ENCODE data around the gene SETD5. TPM values are rescaled to one million over a fixed set of nuclear protein-coding genes. Genes with fewer than 3 reads are reported as not detected.

SETD5 gene
- total and polyA plus RNA-seq, 2 of the 8 experiments (the other 6 are each of a cell fraction or from before 2014, with no cell fraction given): 108 to 234 TPM

DNA sequence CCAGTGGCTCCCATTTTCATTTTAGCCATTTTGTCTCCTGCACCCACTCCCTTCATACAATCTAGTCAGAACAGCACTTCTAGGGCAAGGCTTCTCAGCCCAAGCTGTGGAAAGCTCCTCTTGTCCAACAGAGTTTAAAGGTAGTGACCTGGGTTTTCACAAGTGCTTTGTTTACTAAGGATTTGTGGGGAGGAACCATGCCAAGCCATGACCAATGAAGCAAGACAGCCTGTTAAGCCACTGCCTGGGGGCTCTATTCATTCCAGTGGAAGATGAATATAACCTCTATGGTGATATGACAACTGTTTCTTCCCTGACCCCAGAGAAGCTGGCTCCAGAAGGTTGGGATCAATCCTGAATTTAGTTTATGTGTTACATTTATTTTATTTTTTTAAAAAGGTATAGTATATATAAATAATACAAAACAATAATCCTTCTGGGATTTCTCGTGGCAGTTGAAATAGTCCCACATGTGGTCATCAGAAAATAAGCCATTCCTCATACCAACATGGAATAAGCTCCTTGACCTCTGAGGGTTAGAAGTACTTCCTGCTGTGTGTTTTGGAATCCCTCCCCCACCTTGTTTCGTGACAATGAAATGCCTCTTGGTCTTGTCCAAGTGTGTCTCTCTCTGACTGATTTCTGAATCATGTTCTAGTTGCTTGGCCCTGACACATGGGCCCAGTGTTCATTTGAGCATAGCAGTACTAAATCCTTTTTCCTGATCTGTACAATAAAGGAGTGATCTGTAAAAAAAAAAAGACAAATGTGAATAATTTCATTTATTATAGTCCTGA is 47.9 kb upstream of the SETD5 start:
- ChIA-PET CTCF (ENCODE audit: partially characterized antibody) (interaction anchor here (0.5 to 1.7 kb wide), 7 partner anchors 11 to 378 kb away, joined by 3 to 5 read pairs (median 4); no protein-coding TSS in a partner anchor), POLR2A (ENCODE audit: partially characterized antibody) (interaction anchor here (1.4 to 3.6 kb wide), 3 partner anchors 14 to 48 kb away, joined by 4 to 18 read pairs (median 16); partner anchors contain the start of genes SETD5 and THUMPD3)
- peaks cover 10 to 30% (median 16%) of the 10 kb centered on the region in 4 experiments for H3K4me1 ChIP-seq (replicated peaks in 1 of 4; ENCODE audit: control insufficient read depth in 3 of 4, insufficient read depth in 4 of 4, low read length in 3 of 4)
- H2BK120ac ChIP-seq (replicated peaks; ENCODE audit: low read depth, low read length): no peak overlapping the region
- TF ChIP-seq KDM4A (IDR thresholded peaks at IDR 0.05; ENCODE audit: low read depth, low read length, severe bottlenecking) (no peak), RBBP5 (IDR thresholded peaks at IDR 0.05; ENCODE audit: borderline replicate concordance, low read depth, low read length) (no peak), CHD2 (IDR thresholded peaks at IDR 0.05; ENCODE audit: low read length) (no peak), FOSL1 (IDR thresholded peaks at IDR 0.05; ENCODE audit: insufficient read depth, low read depth, low read length) (no peak), NRF1 (IDR thresholded peaks at IDR 0.05; ENCODE audit: low read depth, low read length) (no peak)
- 0 out of 2 replicates have a peak overlapping the region, but pooled peaks have one; percentile 62 for H2BK12ac ChIP-seq (ENCODE audit: low read depth, low read length)
- H3K4me2 ChIP-seq (ENCODE audit: insufficient read depth in 1 of 2, low read depth in 2 of 2, low read length in 2 of 2): no peak overlapping the region
- H3K56ac ChIP-seq (replicated peaks; ENCODE audit: insufficient read length, low read depth, low read length): no peak overlapping the region
- no peak overlapping the region for H4K91ac ChIP-seq (replicated peaks; ENCODE audit: insufficient read length, low read length)
- no peaks in the 10 kb centered on the region for H3K27me3 ChIP-seq (replicated peaks in 1 of 4; ENCODE audit: control insufficient read depth in 3 of 4, extremely low read depth in 1 of 4, insufficient read depth in 3 of 4, low read length in 3 of 4)
- no peaks in the 10 kb centered on the region for H3K36me3 ChIP-seq (ENCODE audit: control insufficient read depth in 2 of 4, insufficient read depth in 4 of 4, low read length in 3 of 4)
- no peaks in the 10 kb centered on the region for H4K20me1 ChIP-seq (replicated peaks in 1 of 2; ENCODE audit: control insufficient read depth in 1 of 2, insufficient read depth in 2 of 2, low read length in 2 of 2)
- H3K79me1 ChIP-seq (ENCODE audit: low read depth, low read length): no peaks in the 10 kb centered on the region
- H3K9me3 ChIP-seq (ENCODE audit: insufficient read depth in 2 of 2, low read depth in 1 of 2, low read length in 1 of 2): no peaks in the 10 kb centered on the region
- no peak overlapping the region for H3K4me3 ChIP-seq (ENCODE audit: extremely low read depth in 1 of 4, insufficient read depth in 2 of 4, low read depth in 3 of 4, low read length in 4 of 4)
- WGBS, 2 experiments (ENCODE audit: extremely low coverage in 1 of 2, insufficient coverage in 1 of 2, insufficient read length in 1 of 2, insufficient replicate concordance in 2 of 2, low coverage in 1 of 2, low lambda C conversion rate in 2 of 2, missing lambda C conversion rate in 1 of 2): 89% methylated on average over 2 of the region's 2 CpGs; no CpG with 5 or more reads in 1 of the 2 experiments
- no peak overlapping the region; the same call in 1 of the 2 replicates for H3K18ac ChIP-seq (ENCODE audit: extremely low read depth, low read length)
- H2BK15ac ChIP-seq (ENCODE audit: low read length): no peak overlapping the region
- H3K23ac ChIP-seq (ENCODE audit: insufficient read length): no peak overlapping the region
- H3K23me2 ChIP-seq (ENCODE audit: low read depth, low read length): no peaks in the 10 kb centered on the region
- FAIRE-seq: no peak
- H2BK5ac ChIP-seq (ENCODE audit: low read depth, low read length): no peak overlapping the region
- H3K14ac ChIP-seq (ENCODE audit: insufficient read length): no peak overlapping the region
- H3K4ac ChIP-seq (replicated peaks; ENCODE audit: insufficient read length, low read depth, low read length): no peak overlapping the region
- no peak overlapping the region for H4K5ac ChIP-seq (ENCODE audit: insufficient read length, low read depth, low read length)
- H4K8ac ChIP-seq (ENCODE audit: extremely low read depth, insufficient read depth, low read length): no peak overlapping the region
- H2AFZ ChIP-seq (ENCODE audit: low read length): no peak overlapping the region
- no peak overlapping the region for H3K27ac ChIP-seq (ENCODE audit: low read depth, low read length)
- DNase-seq (ENCODE audit: low read depth in 1 of 2, low spot score in 2 of 2): no peak
- no peak overlapping the region for H2AK5ac ChIP-seq (ENCODE audit: low read depth, low read length)
- no peaks in the 10 kb centered on the region for H3K79me2 ChIP-seq (ENCODE audit: control insufficient read depth in 1 of 2, insufficient read depth in 2 of 2, low read length in 2 of 2)
- H3K9ac ChIP-seq (replicated peaks in 1 of 4; ENCODE audit: extremely low read depth in 1 of 4, low read depth in 3 of 4, low read length in 3 of 4): no peak overlapping the region
- H2BK20ac ChIP-seq (ENCODE audit: low read length): no peak overlapping the region

All from H1 (cell line).